Measurements from ENCODE around the gene SLC26A4.
"Not testable (repeated sequence)": the region's sequence is repeated elsewhere in the genome, so short reads cannot be mapped to it uniquely, and the experiment has no call there.

The SLC26A4 gene

GRCh38 chr7:107638594-107638993 lies 22.0 kb upstream of the SLC26A4 start:
- H3K4me3 ChIP-seq (replicated peaks; ENCODE audit: low read depth, low read length) = no peak overlapping the region
- TF ChIP-seq, protein P1, sequence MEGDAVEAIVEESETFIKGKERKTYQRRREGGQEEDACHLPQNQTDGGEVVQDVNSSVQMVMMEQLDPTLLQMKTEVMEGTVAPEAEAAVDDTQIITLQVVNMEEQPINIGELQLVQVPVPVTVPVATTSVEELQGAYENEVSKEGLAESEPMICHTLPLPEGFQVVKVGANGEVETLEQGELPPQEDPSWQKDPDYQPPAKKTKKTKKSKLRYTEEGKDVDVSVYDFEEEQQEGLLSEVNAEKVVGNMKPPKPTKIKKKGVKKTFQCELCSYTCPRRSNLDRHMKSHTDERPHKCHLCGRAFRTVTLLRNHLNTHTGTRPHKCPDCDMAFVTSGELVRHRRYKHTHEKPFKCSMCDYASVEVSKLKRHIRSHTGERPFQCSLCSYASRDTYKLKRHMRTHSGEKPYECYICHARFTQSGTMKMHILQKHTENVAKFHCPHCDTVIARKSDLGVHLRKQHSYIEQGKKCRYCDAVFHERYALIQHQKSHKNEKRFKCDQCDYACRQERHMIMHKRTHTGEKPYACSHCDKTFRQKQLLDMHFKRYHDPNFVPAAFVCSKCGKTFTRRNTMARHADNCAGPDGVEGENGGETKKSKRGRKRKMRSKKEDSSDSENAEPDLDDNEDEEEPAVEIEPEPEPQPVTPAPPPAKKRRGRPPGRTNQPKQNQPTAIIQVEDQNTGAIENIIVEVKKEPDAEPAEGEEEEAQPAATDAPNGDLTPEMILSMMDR (IDR thresholded peaks at IDR 0.05; ENCODE audit: low read depth, low read length, missing control alignments) = no peak
- DNase-seq (ENCODE audit: extremely low read depth, low read depth) = no peak

DNA sequence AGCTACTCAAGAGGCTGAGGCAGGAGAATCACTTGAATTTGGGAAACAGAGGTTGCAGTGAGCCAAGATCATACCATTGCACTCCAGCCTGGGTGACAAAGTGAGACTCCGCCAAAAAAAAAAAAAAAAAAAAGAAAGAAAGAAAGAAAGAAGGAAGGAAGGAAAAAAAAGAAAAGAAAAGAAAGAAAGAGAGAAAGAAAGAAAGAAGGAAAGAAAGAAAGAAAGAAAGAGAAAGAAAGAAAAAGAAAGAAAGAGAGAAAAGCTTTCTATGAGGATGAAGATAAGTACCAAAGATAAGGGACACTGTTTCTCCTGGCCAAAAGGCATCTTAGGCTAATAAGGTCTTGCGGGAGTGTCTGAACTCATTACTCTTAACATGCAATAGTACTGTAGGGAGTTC lies 21.6 kb upstream of the SLC26A4 start:
- H3K4me3 ChIP-seq (replicated peaks; ENCODE audit: low read depth, low read length); DNase-seq (ENCODE audit: extremely low read depth, low read depth): not testable (repeated sequence)

- H3K4me3 ChIP-seq (replicated peaks; ENCODE audit: low read depth, low read length) = no peak overlapping the region
- TF ChIP-seq, protein P1 (IDR thresholded peaks at IDR 0.05; ENCODE audit: low read depth, low read length, missing control alignments) = no peak
- no peak for DNase-seq (ENCODE audit: extremely low read depth, low read depth)
These were observed 19.0 kb upstream of the SLC26A4 start for GRCh38 chr7:107641676-107642075.

DNA sequence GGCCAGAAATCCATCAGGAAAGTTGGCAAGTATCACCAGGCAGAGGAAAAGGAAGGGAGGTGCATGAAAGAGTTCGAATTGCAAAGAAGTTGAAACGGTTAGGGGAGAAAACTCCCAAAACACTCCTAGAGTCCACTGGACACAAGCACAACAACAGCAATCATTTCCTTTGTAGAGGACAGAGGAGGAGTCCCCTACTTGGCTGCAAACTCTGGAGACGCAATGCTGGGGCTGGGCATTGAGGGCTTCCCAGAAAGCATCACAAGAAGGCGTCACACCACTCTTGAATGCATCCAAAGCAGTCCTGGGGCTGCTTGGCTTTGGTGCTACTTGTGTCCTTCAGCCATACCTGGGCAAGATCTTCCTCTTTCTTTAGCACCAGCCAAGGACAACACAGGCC lies 18.1 kb upstream of the SLC26A4 start:
- TF ChIP-seq, protein P1 (IDR thresholded peaks at IDR 0.05; ENCODE audit: low read depth, low read length, missing control alignments) = no peak
- no peak for DNase-seq (ENCODE audit: extremely low read depth, low read depth)
- H3K4me3 ChIP-seq (replicated peaks; ENCODE audit: low read depth, low read length) = no peak overlapping the region

DNA sequence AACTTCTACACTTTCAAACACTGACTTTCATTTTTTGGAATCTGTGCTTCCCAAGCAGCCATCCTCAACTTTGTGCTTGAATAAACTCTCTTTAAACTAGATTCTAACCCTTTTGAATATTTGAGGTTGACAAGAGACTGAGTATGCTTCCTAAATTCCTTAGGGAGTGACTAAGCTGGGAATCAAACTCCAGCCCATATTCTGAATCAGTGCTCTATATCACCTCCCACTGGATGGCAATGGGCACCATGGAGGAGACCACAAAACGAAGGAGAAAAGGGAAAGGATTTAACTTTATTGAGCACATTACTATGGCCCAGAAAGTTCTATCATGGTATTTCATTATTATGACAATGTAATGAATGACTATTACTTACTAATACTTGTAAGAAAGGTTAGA lies 17.2 kb upstream of the SLC26A4 start:
- TF ChIP-seq, protein P1 (IDR thresholded peaks at IDR 0.05; ENCODE audit: low read depth, low read length, missing control alignments) = peak; percentile 53
- DNase-seq (ENCODE audit: extremely low read depth, low read depth) = no peak
- no peak overlapping the region for H3K4me3 ChIP-seq (replicated peaks; ENCODE audit: low read depth, low read length)

DNA sequence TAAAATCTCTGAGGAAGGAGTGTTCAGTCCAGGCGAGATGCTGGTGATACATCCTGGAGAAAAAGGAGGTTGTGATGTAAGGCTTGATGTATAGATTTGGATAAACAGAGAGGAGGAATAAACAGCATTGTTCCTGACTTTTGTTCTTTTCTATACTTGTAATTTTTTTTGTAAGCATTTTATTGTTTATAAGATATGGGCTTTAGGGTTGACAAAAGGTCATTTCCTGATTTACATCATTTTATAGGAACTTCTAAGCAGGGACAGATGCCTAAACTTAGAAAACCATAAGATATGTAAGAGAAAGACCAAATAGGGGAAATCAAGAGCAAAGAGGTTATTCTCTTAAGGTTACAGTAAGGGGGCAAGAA lies 16.7 kb upstream of the SLC26A4 start:
- no peak overlapping the region for H3K4me3 ChIP-seq (replicated peaks; ENCODE audit: low read depth, low read length)
- TF ChIP-seq, protein P1 (IDR thresholded peaks at IDR 0.05; ENCODE audit: low read depth, low read length, missing control alignments) = no peak
- DNase-seq (ENCODE audit: extremely low read depth, low read depth) = no peak

GRCh38 chr7:107644309-107644974 lies 16.2 kb upstream of the SLC26A4 start:
- DNase-seq (ENCODE audit: extremely low read depth, low read depth) = no peak

More at GRCh38 chr7:107644309-107644974, 16.2 kb upstream of the SLC26A4 start:
- TF ChIP-seq, protein P1 (IDR thresholded peaks at IDR 0.05; ENCODE audit: low read depth, low read length, missing control alignments) = no peak
- no peak overlapping the region for H3K4me3 ChIP-seq (replicated peaks; ENCODE audit: low read depth, low read length)
